Hematopoietic multipotent progenitor cell treated with erythropoietin and hydrocortisone succinate and interleukin-3 and kit ligand, for 15 days (in vitro differentiated cells): ENCODE results near the gene KCNJ12.
"Not testable (repeated sequence)": the region's sequence is repeated elsewhere in the genome, so short reads cannot be mapped to it uniquely, and the experiment has no call there.

Source experiments
- DNase-seq: peaks from one replicate; pipeline ENCODE4 v3.0.0-alpha.2; 2015; ENCODE audit warnings: low spot score

Gene KCNJ12

DNA sequence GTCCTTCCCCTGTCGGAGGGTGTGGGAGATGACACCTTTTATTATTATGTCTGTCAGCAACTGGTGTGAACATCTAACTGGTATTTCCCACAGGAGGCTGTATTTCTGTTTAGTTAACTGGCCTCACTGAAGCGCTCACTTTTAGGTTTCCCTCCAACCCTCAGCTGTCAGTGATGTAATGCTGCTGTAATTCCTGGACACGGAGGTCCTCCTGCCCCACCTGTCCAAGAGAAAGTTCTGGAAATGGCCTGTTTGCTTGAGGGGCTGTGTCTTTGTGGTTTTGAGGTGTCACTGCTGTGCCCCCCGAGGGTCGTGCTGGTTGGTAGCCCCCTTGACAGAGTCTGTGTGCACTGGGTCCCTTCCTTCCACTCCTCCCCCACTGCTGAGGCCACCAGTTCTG, 11.5 kb downstream of the KCNJ12 start:
- DNase-seq = no peak

- DNase-seq = no peak
Measured at GRCh38 chr17:21388066-21388465, 11.9 kb downstream of the KCNJ12 start.

GRCh38 chr17:21388944-21389343, 12.8 kb downstream of the KCNJ12 start:
- no peak for DNase-seq

DNA sequence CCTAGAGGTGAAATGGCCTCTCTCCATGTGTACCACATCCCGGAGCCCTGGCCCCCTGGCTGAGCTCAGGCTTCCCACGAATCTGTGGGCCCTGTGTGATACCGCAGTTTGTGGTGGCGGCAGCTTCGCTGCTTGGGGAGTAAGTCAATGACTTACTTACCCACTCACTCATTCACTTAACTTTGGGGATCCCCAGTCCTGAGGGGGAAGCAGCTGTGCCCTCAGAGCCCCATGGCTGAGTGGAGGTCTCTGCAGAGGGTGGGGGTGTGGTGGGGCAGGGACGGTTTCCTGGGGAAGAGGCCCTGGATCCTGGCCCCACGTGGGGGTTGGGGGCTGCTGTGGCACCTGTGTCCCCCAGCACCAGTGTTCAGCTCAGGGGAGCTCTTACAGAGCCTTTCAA, 13.2 kb downstream of the KCNJ12 start:
- DNase-seq = no peak

- no peak for DNase-seq
Measured at GRCh38 chr17:21390294-21390693, 14.1 kb downstream of the KCNJ12 start.

DNA sequence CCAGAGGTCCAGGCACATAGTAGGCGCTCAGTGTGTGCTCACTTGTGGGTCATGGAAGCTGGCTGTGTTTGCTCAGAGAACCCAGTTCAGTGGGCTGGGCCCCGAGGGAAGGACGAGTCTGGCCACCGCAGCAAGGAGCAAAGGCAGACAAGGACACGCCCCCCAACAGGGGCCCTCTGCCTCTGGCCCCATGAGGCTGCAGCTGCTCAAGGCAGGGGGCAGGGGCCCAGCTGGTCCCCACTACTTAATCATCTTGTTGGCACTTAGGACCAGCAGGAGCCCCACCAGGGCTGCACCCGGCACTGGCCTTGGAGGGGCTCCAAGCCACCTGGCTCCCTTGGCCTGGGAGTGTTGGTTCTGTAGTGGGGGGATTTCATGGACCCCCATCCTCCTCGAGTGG, 16.1 kb downstream of the KCNJ12 start:
- DNase-seq = no peak

- DNase-seq = no peak
Measured at GRCh38 chr17:21394265-21394664, 18.1 kb downstream of the KCNJ12 start.

- DNase-seq = no peak
Measured at GRCh38 chr17:21395764-21396163, 19.6 kb downstream of the KCNJ12 start.

DNA sequence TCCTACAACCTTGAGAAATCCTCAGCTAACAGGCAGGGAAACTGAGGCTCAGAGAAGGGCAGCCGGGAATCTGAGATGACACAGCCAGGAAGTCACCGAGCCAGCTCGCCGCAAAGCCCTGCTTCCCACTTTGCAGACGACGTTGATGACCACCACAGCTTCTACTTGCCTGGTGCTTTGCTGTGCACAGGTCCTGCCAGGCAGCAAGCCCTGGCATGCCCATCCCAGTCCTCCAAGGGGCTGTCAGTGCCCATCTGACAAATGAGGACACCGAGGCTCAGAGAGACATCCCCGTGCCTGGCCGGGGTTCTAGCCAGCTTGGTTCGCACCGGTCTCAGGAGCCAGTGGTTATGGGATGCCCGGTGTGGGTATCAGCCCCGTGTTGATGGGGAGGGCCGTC, 20.1 kb downstream of the KCNJ12 start:
- DNase-seq = no peak

- DNase-seq = no peak
Measured at GRCh38 chr17:21397341-21398190, 21.4 kb downstream of the KCNJ12 start.

- no peak for DNase-seq
Measured at GRCh38 chr17:21399474-21400186, 23.5 kb downstream of the KCNJ12 start.

DNA sequence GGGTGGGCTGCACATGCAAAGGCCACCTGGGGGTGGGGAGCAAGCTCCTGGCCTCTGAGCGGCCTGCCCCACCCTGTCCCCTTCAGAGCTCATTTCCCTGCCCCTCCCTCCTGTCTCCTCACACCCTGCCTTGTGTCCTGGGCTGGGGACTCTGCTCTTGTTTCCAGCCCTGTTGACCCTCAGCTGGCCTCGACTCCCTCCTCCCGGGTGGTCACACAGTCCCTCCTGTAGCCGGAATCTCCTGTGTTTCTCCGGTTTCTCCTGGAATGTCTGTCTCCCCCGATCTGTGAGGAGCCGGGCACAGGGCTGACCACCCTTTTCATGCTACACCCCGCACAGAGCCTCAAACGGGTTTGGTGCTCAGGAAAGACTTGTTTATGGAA, 24.0 kb downstream of the KCNJ12 start:
- not testable (repeated sequence) for DNase-seq

DNA sequence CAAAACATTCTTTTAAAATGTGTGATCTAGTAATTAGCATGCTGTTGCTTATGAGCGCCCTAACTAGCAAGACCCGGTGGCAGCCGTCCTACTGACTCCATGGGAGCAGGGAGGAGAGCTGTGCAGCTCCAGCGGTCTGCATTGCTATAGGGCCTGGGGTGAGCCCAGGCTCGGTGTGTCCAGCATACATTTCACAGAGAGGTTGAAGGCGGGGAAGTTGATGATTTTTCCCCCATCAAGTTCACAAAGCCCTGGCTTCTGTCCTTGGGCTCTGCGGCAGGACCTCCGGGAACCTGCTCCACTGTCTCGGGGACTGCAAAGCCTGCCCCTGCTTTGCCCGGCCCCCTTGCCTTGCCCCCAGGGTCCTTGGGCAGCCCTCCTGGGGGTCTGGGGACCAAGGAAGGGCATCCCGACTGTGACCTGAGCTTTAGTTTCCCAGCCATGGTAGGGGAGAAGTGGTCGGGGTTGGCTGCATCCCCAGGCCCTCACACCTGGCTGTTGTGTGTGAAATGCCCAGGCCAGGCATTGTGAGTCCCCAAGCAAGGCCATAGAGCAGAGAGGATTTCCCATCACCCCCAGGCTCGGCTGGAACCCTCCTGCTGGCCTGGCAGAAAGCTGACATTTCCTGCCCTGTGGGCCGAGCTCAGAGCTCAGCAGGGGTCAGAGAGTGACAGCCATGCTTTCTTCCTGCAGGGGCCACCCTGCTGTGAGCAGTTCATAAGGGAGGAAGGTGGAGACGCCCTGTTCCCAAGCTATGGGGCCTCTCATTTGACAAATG, 24.8 kb downstream of the KCNJ12 start:
- no peak for DNase-seq

- DNase-seq = not testable (repeated sequence)
Measured at GRCh38 chr17:21402166-21402571, 26.0 kb downstream of the KCNJ12 start.

DNA sequence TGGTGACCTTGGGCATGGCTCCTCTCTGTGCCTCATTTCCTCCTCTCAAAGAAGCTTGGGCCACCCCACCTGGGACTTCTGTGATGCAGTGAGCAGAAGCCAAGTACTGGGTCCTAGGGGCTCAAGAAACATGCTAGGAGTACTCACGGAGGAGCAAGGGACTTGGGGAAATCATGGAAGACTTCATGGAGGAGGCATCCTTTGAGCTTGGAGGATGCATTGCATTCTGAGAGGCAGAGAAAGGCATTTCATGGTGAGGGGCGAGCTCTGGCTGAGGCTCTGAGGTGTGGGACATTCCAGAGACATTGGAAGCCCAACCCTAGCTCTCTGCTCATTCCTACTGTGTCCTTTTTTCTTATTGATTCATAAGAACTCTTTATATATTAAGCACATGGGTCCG, 26.8 kb downstream of the KCNJ12 start:
- not testable (repeated sequence) for DNase-seq

GRCh38 chr17:21404106-21404505, 27.9 kb downstream of the KCNJ12 start:
- DNase-seq = not testable (repeated sequence)

DNA sequence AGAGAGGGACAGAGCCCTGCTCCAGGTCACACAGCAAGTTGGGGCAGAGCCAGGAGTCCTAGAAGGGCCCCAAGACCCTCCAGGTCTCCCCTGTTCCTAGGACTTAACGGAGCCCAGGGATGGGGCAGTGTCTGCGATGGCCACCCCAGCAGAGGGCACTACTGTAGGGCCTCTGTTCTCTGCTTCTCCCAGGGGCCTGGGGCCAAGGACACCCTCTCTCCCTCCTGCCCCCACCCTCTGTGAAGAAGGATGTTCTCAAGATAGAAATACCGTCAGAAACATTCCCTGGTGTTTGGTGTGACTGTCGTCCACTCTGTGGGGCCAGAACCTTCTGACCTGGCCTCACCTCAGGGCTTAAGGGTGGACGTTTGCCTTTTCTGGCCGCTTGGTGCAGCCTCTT, 28.4 kb downstream of the KCNJ12 start:
- not testable (repeated sequence) for DNase-seq

DNA sequence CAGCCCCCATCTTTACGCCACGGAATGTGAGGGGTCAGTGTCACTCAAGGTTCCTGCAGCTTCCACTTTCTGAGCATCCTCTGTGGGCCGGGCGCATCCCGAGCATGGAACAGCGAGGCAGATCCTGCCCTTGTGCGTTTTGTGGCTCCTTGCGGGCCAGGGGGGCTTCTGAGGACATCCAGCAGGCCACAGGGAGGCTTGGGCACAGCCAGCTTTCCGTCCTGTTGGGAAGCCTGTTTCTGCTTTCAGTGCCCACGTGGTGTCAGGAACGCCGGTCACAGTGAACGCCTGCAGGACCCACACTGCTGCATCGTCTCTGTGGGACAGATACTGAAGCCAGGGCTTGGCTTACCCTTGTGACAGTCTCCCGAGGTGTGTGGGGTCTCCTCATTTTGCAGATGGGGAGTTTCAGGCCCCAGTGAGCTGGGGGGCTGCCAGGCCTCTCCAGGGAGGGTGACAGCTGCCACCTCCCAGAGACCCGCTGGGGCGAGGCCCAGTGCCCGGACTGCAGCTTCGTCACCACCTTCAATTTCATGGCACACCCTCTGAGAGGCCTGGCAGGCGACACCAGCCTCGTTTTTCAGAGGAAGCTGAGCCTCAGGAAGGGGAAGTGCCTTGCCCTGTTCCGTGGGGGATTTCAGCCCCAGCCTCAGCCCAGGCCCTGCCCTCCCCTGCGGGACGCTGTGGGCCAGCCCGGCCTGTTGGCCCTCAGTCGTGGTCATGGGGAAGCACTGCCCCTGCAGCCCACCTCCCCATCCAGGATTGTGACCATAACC, 29.0 kb downstream of the KCNJ12 start:
- DNase-seq = not testable (repeated sequence)

DNA sequence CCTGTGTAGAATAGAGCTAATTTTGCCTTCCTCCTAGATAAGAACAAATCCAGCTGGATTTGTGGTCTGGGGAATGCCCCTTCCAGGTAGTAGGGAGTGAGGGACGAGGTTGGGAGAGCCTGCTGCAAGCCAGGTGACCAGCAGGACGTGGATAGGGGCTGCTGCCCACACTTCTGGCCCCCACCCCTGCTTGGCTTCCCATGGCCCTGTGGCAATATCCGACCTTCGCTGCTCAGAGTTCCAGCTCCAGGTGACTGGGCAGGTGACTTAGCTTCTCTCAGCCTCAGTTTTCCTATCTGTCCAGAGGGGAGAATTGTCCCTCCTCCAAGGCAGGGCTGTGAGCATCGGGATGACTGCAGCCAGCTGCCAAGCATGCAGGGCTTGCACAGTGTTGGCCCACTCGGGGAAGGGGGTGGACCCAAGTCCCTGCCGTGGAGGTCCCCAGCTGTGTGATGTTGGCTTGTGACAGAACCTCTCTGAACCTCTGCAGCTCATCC, 29.8 kb downstream of the KCNJ12 start:
- DNase-seq = not testable (repeated sequence)

GRCh38 chr17:21406616-21407404, 30.7 kb downstream of the KCNJ12 start:
- DNase-seq = not testable (repeated sequence)

GRCh38 chr17:21407752-21408151, 31.6 kb downstream of the KCNJ12 start:
- DNase-seq = not testable (repeated sequence)
